HG03565 (cell line): ENCODE data around the gene TEX30.
"Not testable (repeated sequence)": the region's sequence is repeated elsewhere in the genome, so short reads cannot be mapped to it uniquely, and the experiment has no call there.

Experiments used
- ATAC-seq: cut with Tn5 transposase; IDR thresholded peaks from one replicate; pipeline ENCODE4 v1.9.1; 2021; ENCODE audit warnings: mild to moderate bottlenecking, moderate library complexity; ENCODE audit not compliant: unreplicated experiment

Gene TEX30

DNA sequence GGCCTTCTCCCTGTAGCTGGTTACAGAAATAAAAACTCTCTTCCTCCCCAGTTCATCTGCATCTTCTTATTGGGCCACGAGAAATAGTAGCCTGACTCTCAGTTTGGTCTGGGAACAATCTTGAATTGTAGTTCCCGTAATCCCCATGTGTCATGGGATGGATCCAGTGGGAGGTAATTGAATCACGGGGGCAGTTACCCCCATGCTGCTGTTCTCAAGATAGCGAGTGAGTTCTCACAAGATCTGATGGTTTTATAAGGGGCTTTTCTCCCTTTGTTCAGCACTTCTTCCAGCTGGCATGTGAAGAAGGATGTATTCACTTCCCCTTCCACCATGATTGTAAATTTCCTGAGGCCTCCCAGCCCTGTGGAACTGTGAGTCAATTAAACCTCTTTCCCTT lies 7.1 kb upstream of the TEX30 start:
- not testable (repeated sequence) for ATAC-seq

GRCh38 chr13:102779436-102780159 lies 6.0 kb upstream of the TEX30 start:
- ATAC-seq: peak; percentile 62

GRCh38 chr13:102777736-102778135 lies 4.2 kb upstream of the TEX30 start:
- no peak for ATAC-seq

GRCh38 chr13:102776271-102776670 lies 2.7 kb upstream of the TEX30 start:
- no peak for ATAC-seq

DNA sequence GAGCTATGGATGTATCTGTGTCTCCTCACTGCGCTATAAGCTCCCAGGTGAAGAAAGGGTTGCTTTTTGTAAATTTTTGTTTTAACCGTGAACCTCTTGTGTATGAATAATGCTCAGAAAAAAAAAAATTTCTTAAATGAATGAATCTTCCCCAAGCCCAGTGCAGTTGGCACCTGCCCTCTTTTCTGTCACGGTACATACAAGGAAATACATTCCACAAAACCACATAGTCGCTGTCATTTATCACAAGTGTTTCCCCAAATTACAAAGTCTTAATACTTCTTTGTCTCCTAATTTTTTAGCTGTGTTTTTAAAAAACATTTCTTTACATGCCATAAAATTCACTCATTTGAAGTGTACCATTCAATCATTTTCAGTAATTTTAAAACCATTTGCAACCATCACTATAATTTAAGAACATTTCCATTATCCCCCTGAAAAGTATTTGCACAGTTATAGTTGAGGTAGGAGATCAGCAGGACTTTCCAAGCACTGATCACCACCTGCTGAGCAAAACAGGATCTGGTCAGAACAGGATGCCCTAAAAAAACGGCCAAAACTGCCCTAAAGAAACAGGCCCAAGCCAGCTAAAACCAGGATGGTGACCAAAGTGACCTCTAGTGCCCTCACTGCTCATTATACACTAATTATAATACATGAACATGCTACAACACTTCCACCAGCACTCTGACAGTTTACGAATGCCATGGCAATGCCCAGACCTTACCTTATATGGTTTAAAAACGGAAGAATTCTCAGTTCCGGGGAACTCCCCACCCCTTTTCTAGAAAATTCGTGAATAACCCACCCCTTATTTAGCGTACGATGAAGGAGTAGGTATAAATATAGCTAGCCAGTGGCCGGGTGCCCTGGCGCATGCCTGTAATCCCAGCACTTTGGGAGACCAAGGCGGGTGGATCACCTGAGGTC lies 1.3 kb upstream of the TEX30 start:
- ATAC-seq: no peak

GRCh38 chr13:102774214-102774568 lies 605 bp upstream of the TEX30 start:
- ATAC-seq: no peak

GRCh38 chr13:102772042-102772425 lies 1.6 kb downstream of the TEX30 start:
- ATAC-seq: no peak

- no peak for ATAC-seq
Observed at GRCh38 chr13:102771298-102772041, 2.1 kb downstream of the TEX30 start.

DNA sequence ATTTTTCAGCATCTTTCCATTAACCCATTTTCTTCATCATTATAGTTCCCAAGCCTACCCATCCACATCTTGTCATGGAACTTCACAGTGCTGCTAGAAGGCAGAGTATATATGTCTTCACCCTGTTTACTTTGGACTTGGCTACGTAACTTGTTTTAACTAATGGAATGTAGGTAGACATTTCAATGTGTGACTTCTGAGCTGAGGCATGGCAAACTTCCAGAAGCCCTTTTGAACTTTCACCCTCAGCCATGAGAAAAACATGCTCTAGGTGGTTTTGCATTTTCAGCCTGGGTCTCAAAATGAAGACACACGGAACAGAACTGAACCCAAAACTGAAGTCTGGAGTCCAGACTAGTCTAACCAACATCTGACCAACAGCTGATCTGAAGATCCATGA lies 3.2 kb downstream of the TEX30 start:
- no peak for ATAC-seq

GRCh38 chr13:102769679-102770078 lies 3.9 kb downstream of the TEX30 start:
- no peak for ATAC-seq

DNA sequence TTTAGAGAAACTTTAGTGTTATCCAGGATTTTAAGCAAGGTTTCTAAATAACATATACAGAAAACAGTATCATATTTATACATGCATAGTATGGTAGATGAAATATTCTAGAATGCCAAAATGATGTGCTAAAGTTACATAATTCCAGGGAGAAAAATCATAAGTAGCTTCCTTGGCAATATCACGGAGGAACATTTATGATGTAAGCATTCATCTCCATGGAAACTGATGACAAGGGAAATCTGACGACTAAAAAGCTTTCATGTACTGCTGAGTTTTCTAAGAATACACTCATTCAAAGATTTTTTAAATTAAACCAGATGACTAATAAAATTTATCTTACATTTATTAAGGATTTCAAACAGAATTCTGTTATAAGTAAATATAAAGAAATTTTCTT lies 4.7 kb downstream of the TEX30 start:
- no peak for ATAC-seq

GRCh38 chr13:102763741-102764140 lies 9.8 kb downstream of the TEX30 start:
- no peak for ATAC-seq

DNA sequence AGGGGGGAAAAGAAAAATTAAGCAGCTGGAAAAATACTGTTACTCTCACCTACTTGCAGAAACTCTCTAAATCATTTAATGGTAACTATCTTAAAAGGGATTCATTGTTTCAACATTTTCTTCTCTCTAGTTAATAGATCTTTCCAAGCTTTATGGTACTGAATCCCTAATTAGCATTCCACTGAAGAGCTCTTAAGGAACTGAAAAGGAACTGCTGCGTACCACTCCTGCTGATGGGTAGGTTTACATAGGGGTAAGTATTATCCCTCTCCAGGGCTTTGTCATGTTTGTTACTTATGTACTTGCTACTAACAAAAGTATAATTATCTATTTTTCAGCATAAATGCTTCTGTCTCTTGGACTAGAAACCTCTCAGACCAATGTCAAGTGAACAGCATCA lies 12.5 kb downstream of the TEX30 start:
- no peak for ATAC-seq

DNA sequence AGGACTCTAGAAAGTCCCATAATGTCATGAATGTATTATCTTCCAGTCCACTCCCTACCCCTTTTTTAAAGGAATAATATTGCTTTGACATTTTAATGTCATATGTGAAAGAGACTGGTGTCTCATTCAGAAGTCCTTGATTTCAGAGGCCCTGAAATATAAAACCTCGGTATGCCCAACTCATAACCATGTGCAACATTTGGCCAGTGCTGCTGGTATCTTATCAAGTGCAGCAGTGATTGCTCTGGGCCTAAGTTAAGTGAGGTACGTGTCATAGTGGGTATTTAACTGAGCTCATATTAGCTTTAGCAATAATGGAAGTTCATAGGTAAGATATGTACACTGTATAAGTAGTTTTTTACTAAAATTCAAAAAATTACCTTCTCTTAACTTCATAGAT lies 14.7 kb downstream of the TEX30 start:
- no peak for ATAC-seq

DNA sequence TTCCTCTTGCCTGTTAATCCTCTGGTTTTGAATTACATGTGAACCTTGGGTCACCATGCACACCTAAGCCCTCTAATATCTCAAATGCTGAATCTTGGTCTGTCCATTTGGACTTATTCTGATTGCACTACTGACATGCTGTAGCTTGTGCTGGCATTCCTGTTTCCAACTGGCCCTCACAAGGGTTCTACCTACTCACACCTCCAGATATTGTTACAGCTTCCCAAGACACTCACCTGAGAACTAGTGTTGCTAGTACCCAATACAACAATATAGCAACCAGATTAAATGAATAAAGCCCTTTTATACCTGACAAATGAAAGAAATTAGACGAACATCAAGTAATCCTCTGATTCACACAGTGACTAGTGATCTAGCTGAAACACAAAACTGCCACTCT lies 16.6 kb downstream of the TEX30 start:
- ATAC-seq: no peak

DNA sequence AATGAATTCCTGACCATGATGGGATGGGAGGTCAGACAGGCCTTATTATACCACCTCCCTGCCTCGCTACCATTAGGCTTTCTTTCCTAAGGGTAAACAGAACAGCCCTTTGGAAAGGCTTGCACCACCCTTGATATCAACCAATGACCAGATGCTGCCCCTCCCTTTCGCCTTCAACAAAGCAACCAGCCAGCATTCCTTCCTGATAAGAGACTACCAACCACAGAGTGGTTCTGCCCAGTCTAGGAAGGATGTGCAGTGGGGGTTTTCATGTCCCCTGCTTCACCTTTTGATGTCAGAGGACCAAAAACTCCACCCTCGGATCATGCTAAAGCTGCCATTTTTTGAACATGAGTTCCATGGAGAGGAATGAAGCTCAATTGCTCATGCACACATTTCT lies 21.7 kb downstream of the TEX30 start:
- ATAC-seq: no peak

DNA sequence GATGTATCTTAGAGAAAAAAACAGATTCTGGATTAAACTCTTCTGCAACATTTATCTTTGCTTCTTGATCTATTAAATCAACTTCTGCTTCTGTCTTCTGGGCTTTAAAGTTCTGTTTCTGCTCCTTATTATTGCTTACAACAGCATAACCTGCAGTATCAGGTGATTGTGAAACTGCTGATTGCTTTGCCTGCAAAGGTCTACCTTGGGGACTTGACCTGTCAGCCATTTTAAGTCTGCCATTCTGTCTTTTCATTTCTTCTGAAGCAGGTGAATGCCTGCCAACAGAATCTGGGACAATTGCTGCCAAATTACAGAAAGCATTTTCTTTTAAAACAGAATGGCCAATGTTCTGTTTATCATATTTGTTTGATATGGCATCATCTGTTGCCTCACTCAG lies 31.1 kb downstream of the TEX30 start:
- no peak for ATAC-seq

GRCh38 chr13:102742101-102742500 lies 31.5 kb downstream of the TEX30 start:
- ATAC-seq: no peak

GRCh38 chr13:102729560-102730270 lies 43.9 kb downstream of the TEX30 start:
- ATAC-seq: no peak

DNA sequence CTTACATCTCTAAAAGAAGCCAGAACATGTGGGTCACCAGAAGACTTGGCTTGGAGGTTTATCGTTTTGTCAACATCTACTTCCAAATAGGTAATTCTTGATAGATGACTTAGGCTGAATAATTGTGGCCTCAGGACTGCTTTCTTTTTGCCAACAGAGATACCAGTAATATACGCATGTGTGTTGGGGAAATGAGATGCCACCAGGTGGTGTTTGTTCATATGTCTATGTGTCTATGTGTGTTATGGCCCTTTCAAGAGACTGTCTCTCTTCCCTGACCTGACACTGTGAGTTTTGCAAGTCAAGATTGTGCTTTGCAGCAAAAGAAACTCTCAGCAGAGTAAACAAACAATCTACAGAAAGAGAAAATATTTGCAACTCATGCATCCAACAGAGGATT lies 47.2 kb downstream of the TEX30 start:
- ATAC-seq: no peak

- ATAC-seq: no peak
Observed at GRCh38 chr13:102724923-102725322, 48.7 kb downstream of the TEX30 start.
